Esophagus muscularis mucosa (tissue), 4 donors: ENCODE results near the gene FAM98C. TPM values are rescaled to one million over a fixed set of nuclear protein-coding genes. Genes with fewer than 3 reads are reported as not detected.

Experiments
- DNase-seq: peaks from one replicate; pipeline ENCODE4 v3.0.0-alpha.2; 2017; ENCODE audit errors: extremely low spot score
- H3K27ac ChIP-seq, 4 donors: fragments of 200-600 bp; sonication (generic); replicated peaks in 1 of 4; 1 replicate in 3 of 4; 2 replicates in 1 of 4; pipeline ENCODE4 v1.5.1; 2016 to 2019; ENCODE audit warnings: mild to moderate bottlenecking in 1 of 4
- H3K27me3 ChIP-seq, 4 donors: fragments of 200-600 bp; sonication (generic); one replicate each; pipeline versions ENCODE4 v1.5.1 to v1.6.0; 2016 to 2019
- H3K36me3 ChIP-seq, 4 donors: fragments of 200-600 bp; sonication (generic); one replicate each; pipeline ENCODE4 v1.5.1; 2016 to 2019
- H3K4me1 ChIP-seq, 4 donors: fragments of 200-600 bp; sonication (generic); one replicate each; pipeline ENCODE4 v1.5.1; 2016 to 2019
- H3K4me3 ChIP-seq, 4 donors: fragments of 200-600 bp; sonication (generic); 1 replicate in 2 of 4; 2 replicates in 2 of 4; pipeline ENCODE4 v1.5.1; 2016 to 2019; ENCODE audit warnings: mild to moderate bottlenecking in 4 of 4, moderate library complexity in 1 of 4
- H3K9me3 ChIP-seq, 4 donors: fragments of 200-600 bp; sonication (generic); 1 replicate in 3 of 4; 2 replicates in 1 of 4; pipeline ENCODE4 v1.5.1; 2016 to 2019
- EP300 ChIP-seq: sonication (generic); formaldehyde crosslinking; IDR thresholded peaks from one replicate; pipeline ENCODE4 v1.6.1; 2017; ENCODE audit warnings: antibody characterized with exemption
- POLR2A ChIP-seq: fragments of 450-650 bp; IDR thresholded peaks from one replicate; pipeline ENCODE4 v1.6.1; 2017; ENCODE audit warnings: antibody characterized with exemption, moderate library complexity, mild to moderate bottlenecking, low read depth
- POLR2AphosphoS5 ChIP-seq, 2 donors: sonication (generic); formaldehyde crosslinking; IDR thresholded peaks; one replicate each; pipeline ENCODE4 v1.6.1; 2017; ENCODE audit warnings: antibody characterized with exemption in 2 of 2
- WGBS: methylation state at CpG from one replicate; pipeline ENCODE4 v1.1.5; 2018; 5-methylcytosine and 5-hydroxymethylcytosine counted together
- intact Hi-C: fragments of 100-400 bp; cut with DNase I; formaldehyde crosslinking; loops from one replicate; pipeline ENCODE4 v1.15.1; 2023
- total RNA-seq, 4 donors: library from RNA; depleted of rRNA; stranded (reverse); fragments of >200 nt; gene quantifications; one replicate each; pipeline versions ENCODE4 v1.1.0 to v1.2.1, GENCODE V29; 2016
- TF ChIP-seq, protein P1 (sequence below), 3 experiments: fragments of 200-600 bp in 2 of 3; fragments of 450-650 bp in 1 of 3; sonication (generic) in 2 of 3; IDR thresholded peaks; one replicate each; pipeline ENCODE4 v1.5.1; 2017 to 2019; ENCODE audit warnings: antibody characterized with exemption in 3 of 3, mild to moderate bottlenecking in 2 of 3, moderate library complexity in 1 of 3

FAM98C gene
- total RNA-seq, 4 donors from 2014 or later: 16.2 to 22.0 (median 19.7) TPM

GRCh38 chr19:38457202-38457601 is 54.3 kb downstream of the FAM98C start:
- no peaks in the 10 kb centered on the region for H3K9me3 ChIP-seq
- DNase-seq: no peak
- TF ChIP-seq POLR2A (no peak), POLR2AphosphoS5 (IDR thresholded peaks at IDR 0.05) (no peak), EP300 (no peak)
- TF ChIP-seq, protein P1, sequence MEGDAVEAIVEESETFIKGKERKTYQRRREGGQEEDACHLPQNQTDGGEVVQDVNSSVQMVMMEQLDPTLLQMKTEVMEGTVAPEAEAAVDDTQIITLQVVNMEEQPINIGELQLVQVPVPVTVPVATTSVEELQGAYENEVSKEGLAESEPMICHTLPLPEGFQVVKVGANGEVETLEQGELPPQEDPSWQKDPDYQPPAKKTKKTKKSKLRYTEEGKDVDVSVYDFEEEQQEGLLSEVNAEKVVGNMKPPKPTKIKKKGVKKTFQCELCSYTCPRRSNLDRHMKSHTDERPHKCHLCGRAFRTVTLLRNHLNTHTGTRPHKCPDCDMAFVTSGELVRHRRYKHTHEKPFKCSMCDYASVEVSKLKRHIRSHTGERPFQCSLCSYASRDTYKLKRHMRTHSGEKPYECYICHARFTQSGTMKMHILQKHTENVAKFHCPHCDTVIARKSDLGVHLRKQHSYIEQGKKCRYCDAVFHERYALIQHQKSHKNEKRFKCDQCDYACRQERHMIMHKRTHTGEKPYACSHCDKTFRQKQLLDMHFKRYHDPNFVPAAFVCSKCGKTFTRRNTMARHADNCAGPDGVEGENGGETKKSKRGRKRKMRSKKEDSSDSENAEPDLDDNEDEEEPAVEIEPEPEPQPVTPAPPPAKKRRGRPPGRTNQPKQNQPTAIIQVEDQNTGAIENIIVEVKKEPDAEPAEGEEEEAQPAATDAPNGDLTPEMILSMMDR (IDR thresholded peaks at IDR 0.05): no peak
- intact Hi-C loops: no loop called here
- WGBS: 74% methylated on average over 5 of the region's 5 CpGs
- no peak overlapping the region for H3K4me3 ChIP-seq
- H3K36me3 ChIP-seq: no peaks in the 10 kb centered on the region
- H3K27me3 ChIP-seq: peaks cover 0 to 16% (median 0%) of the 10 kb centered on the region in 4 donors
- no peak overlapping the region for H3K27ac ChIP-seq
- no peaks in the 10 kb centered on the region for H3K4me1 ChIP-seq

DNA sequence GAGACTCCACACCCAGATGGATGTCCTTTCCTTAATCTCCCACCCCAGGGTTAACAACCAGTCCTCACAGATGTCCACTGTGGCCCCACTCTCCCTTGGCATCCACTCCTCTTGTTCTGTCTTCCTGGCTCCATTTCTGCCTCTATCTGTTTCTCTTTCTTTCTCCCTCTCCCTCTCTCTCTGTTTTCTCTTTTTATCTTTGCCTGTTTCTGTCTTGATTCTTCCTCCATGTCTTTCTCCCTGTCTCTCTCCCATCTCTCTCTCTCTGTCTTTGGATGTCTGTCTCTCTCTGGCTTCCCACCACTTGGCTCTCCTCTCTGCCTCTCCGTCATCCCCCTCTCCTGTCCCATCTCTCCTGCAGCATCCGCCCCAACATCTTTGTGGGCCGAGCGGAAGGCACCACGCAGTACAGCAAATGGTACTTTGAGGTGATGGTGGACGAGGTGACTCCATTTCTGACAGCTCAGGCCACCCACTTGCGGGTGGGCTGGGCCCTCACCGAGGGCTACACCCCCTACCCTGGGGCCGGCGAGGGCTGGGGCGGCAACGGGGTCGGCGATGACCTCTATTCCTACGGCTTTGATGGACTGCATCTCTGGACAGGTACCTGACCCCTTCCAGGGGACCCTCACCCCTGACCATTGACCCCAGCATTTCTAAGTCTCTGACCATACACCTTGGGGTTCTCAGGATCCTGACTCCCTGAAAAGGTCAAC is 55.0 kb downstream of the FAM98C start:
- WGBS: 93% methylated on average over 15 of the region's 15 CpGs
- Histone ChIP-seq H3K36me3 (no peaks in the 10 kb centered on the region), H3K4me3 (no peak overlapping the region), H3K27ac (no peak overlapping the region), H3K4me1 (no peaks in the 10 kb centered on the region), H3K9me3 (no peaks in the 10 kb centered on the region), H3K27me3 (peaks cover 0 to 15% (median 0%) of the 10 kb centered on the region in 4 donors)
- DNase-seq: no peak
- TF ChIP-seq EP300 (no peak), POLR2AphosphoS5 (IDR thresholded peaks at IDR 0.05) (no peak), POLR2A (no peak)
- TF ChIP-seq, protein P1 (IDR thresholded peaks at IDR 0.05): no peak
- intact Hi-C loops: no loop called here

Other genes starting within 250 kb of the FAM98C start
- gene DPF1, start 178.9 kb upstream of the FAM98C start, total RNA-seq: under 1 TPM in 2 of 4 donors, not detected in 2; 0.17 to 0.83 TPM
- gene PPP1R14A, start 146.7 kb upstream of the FAM98C start, total RNA-seq: 100 to 1,000 TPM; 217 to 794 (median 445) TPM
- 10 to 100 TPM in 3 of 4 donors, 1 to 10 TPM in 1; 5.0 to 13.4 (median 11.4) TPM for gene SPINT2, start 138.5 kb upstream of the FAM98C start, total RNA-seq
- 1 to 10 TPM; 7.8 to 8.6 (median 8.1) TPM for gene C19orf33, start 98.8 kb upstream of the FAM98C start, total RNA-seq
- 10 to 100 TPM; 10.8 to 26.5 (median 21.5) TPM for gene YIF1B, start 87.1 kb upstream of the FAM98C start, total RNA-seq
- 10 to 100 TPM in 1 of 4 donors, 1 to 10 TPM in 3; 2.3 to 13.0 (median 4.2) TPM for gene KCNK6, start 83.2 kb upstream of the FAM98C start, total RNA-seq
- 1 to 10 TPM; 2.3 to 6.6 (median 3.4) TPM for gene CATSPERG, start 67.3 kb upstream of the FAM98C start, total RNA-seq
- gene PSMD8, start 28.5 kb upstream of the FAM98C start, total RNA-seq: 100 to 1,000 TPM; 145 to 259 (median 212) TPM
- 1 to 10 TPM in 1 of 4 donors, under 1 TPM in 2, not detected in 1; 0.33 to 2.2 (median 0.91) TPM for gene GGN, start 15.1 kb upstream of the FAM98C start, total RNA-seq
- under 1 TPM; 0.46 to 0.83 (median 0.59) TPM for gene SPRED3, start 14.4 kb upstream of the FAM98C start, total RNA-seq
- gene RASGRP4, start 23.1 kb downstream of the FAM98C start, total RNA-seq: 1 to 10 TPM; 3.2 to 7.8 (median 4.4) TPM
- 1 to 10 TPM in 3 of 4 donors, under 1 TPM in 1; 0.99 to 4.0 (median 2.7) TPM for gene RYR1, start 30.6 kb downstream of the FAM98C start, total RNA-seq
- 1 to 10 TPM; 1.2 to 4.5 (median 3.1) TPM for gene MAP4K1, start 214.9 kb downstream of the FAM98C start, total RNA-seq
- gene EIF3K, start 216.1 kb downstream of the FAM98C start, total RNA-seq: 100 to 1,000 TPM; 333 to 570 (median 446) TPM
- gene ACTN4, start 244.6 kb downstream of the FAM98C start, total RNA-seq: 100 to 1,000 TPM; 416 to 816 (median 598) TPM